ENCODE data around the gene SNRPA1. TPM values are rescaled to one million over a fixed set of nuclear protein-coding genes. Genes with fewer than 3 reads are reported as not detected.

SNRPA1 gene
- total RNA-seq, 1 experiment from 2014 or later, result 36.3 TPM

- no peak for DNase-seq (ENCODE audit: low spot score)
Observed at GRCh38 chr15:101318839-101319238, 23.8 kb upstream of the SNRPA1 start.

GRCh38 chr15:101318147-101318819 lies 23.2 kb upstream of the SNRPA1 start:
- DNase-seq (ENCODE audit: low spot score), result no peak

- no peak for DNase-seq (ENCODE audit: low spot score)
Observed at GRCh38 chr15:101317336-101317872, 22.4 kb upstream of the SNRPA1 start.

- DNase-seq (ENCODE audit: low spot score), result no peak
Observed at GRCh38 chr15:101316529-101316928, 21.5 kb upstream of the SNRPA1 start.

GRCh38 chr15:101315736-101316135 lies 20.7 kb upstream of the SNRPA1 start:
- DNase-seq (ENCODE audit: low spot score), result no peak

- DNase-seq (ENCODE audit: low spot score), result no peak
Observed at GRCh38 chr15:101314336-101315125, 19.5 kb upstream of the SNRPA1 start.

- no peak for DNase-seq (ENCODE audit: low spot score)
Observed at GRCh38 chr15:101313041-101313761, 18.2 kb upstream of the SNRPA1 start.

GRCh38 chr15:101310508-101310907 lies 15.5 kb upstream of the SNRPA1 start:
- DNase-seq (ENCODE audit: low spot score), result no peak

- no peak for DNase-seq (ENCODE audit: low spot score)
Observed at GRCh38 chr15:101310161-101310480, 15.1 kb upstream of the SNRPA1 start.

- DNase-seq (ENCODE audit: low spot score), result no peak
Observed at GRCh38 chr15:101309436-101310160, 14.6 kb upstream of the SNRPA1 start.

- no peak for DNase-seq (ENCODE audit: low spot score)
Observed at GRCh38 chr15:101308604-101309435, 13.8 kb upstream of the SNRPA1 start.

GRCh38 chr15:101307897-101308603 lies 13.0 kb upstream of the SNRPA1 start:
- DNase-seq (ENCODE audit: low spot score), result no peak

- DNase-seq (ENCODE audit: low spot score), result no peak
Observed at GRCh38 chr15:101307048-101307896, 12.2 kb upstream of the SNRPA1 start.

- DNase-seq (ENCODE audit: low spot score), result no peak
Observed at GRCh38 chr15:101306341-101307047, 11.4 kb upstream of the SNRPA1 start.

- no peak for DNase-seq (ENCODE audit: low spot score)
Observed at GRCh38 chr15:101305820-101306255, 10.8 kb upstream of the SNRPA1 start.

- no peak for DNase-seq (ENCODE audit: low spot score)
Observed at GRCh38 chr15:101303408-101303807, 8.4 kb upstream of the SNRPA1 start.

GRCh38 chr15:101296418-101297405 lies 1.7 kb upstream of the SNRPA1 start:
- no peak for DNase-seq (ENCODE audit: low spot score)

Data from H4 (cell line).